Erythroblast (primary cell): ENCODE results near the gene C1orf216.

ENCODE experiments used
- GATA1 ChIP-seq: IDR thresholded peaks from 2 replicates; pipeline ENCODE4 v1.6.1; 2011; ENCODE audit warnings: low read depth, mild to moderate bottlenecking, control low read depth, low read length, moderate library complexity
- POLR2A ChIP-seq: IDR thresholded peaks from 2 replicates; pipeline ENCODE4 v1.6.1; 2011; ENCODE audit warnings: mild to moderate bottlenecking, low read length

GRCh38 chr1:35692317-35692716 lies 26.4 kb downstream of the C1orf216 start:
- TF ChIP-seq POLR2A (no peak), GATA1 (no peak)
